Epidermal melanocyte (primary cell): ENCODE results near the gene ZNF318.

Source experiments
- DNase-seq: peaks from one replicate; pipeline ENCODE4 v3.0.0; 2011; ENCODE audit warnings: low spot score; ENCODE audit not compliant: insufficient read length

Gene ZNF318

GRCh38 chr6:43302126-43302525, 67.3 kb downstream of the ZNF318 start:
- no peak for DNase-seq

GRCh38 chr6:43301081-43301870, 68.2 kb downstream of the ZNF318 start:
- DNase-seq = no peak

- DNase-seq = no peak
These were observed 69.8 kb downstream of the ZNF318 start for GRCh38 chr6:43299338-43300293.

DNA sequence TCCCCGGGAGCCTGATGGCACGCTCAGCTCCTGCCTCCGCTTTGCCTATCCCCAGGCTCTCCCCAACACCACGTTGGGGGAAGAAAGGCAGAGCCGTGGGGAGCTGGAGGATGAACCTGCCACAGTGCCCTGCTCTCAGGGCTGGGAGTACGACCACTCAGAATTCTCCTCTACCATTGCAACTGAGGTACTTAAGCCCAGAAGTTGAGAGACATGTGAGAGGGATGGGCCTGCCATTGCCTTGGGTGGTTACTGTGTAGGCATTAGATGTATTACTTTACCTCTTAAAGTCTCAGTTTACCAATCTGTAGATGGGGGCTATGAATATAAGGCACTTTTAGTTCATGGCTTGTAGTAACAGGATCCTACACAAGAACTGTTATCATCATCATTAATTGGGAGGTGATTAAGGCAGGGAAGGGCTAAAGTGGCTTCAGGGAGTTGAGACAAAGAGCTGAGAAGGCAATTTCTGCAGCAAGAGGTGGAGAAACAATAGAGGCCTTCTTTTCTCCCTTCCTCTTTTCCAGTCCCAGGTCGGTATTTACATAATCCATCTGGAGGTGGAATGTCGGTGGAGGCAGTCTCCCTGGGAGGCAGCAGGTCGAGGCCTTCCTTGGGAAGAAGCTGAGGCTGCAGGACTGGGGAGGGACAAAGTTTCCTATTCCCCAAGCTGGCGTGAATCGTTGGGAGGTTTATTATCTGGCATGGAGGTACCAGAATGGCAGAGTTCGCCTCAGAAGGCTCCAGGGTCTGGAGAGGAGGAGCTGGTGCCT, 70.7 kb downstream of the ZNF318 start:
- DNase-seq = no peak

DNA sequence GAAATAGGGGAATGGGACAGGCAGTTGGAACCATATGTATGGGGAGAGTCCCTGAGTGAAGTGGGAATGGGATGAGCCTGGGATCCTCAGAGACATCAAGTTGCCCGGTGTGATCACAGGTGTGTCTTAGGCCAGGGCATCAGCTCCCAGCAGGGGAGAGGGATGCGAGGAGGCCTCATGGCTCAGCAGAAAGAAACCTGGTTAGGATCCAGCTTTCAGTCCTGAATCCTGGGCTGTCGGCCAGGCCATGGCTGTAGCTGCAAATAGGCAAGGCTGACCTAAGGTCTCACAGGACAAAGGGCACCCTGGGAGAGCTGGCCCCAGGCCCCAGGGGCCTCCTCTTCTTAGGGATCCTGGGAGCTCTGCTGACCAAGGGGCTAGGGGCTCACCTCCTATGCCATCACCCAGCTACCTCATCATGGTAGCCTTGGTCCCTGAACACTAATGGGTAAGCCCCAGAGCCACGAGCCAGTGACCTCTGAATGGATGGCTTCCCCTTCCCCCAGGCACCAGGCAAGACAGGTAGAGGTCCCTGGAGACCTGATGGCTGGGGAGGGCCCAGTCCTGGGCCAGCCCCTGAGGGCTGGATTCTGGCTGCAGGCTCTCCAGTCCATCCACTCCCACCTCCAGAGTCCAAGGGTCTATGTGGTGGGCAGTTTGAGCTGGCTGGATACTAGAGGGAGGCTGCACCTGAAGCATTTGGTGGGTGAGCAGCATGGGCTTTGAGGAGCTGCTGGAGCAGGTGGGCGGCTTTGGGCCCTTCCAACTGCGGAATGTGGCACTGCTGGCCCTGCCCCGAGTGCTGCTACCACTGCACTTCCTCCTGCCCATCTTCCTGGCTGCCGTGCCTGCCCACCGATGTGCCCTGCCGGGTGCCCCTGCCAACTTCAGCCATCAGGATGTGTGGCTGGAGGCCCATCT, 71.5 kb downstream of the ZNF318 start, which contains the start of gene SLC22A7:
Gene SLC22A7, plus strand, starts transcription at position 617 of the 921 bp plus-strand sequence. Its CDS starts 99 bp downstream, at position 716.
- no peak for DNase-seq

DNA sequence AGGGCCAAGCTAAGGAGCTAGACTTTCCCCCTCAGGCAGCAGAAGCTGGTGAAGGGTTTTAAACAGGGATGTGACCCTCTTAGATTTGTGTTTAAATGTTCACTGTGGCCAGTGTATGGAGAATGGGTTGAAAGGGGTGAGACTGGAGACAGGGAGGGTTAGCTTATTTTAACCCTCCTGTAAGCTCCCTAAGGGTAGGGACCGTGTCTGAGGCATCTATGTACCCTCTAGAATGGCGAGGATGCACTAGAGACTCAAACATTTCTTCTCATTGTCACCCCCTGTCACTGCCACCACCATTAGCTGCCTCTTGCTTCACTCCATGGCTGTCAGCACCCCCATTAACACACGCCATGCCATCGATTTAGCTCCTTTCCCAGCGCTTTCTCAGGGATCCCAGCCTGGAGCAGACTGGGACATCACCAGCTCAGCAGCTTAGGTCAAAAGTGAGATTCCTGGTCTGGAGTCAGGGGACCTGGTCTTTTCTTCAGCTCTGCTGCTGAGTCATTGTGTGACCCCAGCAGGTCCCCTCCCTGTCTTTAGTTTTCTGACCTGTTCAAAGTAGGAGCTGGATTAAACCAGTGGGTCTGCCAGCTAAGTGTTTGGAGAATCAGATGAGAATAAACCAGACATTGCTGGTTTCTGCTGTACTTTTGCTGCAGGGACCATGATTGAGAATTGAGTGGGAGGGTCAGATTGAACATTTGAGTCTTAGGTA, 72.5 kb downstream of the ZNF318 start:
- no peak for DNase-seq

- DNase-seq = no peak
These were observed 74.0 kb downstream of the ZNF318 start for GRCh38 chr6:43295456-43295855.

- no peak for DNase-seq
These were observed 74.9 kb downstream of the ZNF318 start for GRCh38 chr6:43294536-43294935.

- no peak for DNase-seq
These were observed 75.7 kb downstream of the ZNF318 start for GRCh38 chr6:43293698-43294097.

- DNase-seq = no peak
These were observed 76.6 kb downstream of the ZNF318 start for GRCh38 chr6:43292763-43293318.

- no peak for DNase-seq
These were observed 77.1 kb downstream of the ZNF318 start for GRCh38 chr6:43292341-43292740.

- no peak for DNase-seq
These were observed 77.7 kb downstream of the ZNF318 start for GRCh38 chr6:43291708-43292107.

DNA sequence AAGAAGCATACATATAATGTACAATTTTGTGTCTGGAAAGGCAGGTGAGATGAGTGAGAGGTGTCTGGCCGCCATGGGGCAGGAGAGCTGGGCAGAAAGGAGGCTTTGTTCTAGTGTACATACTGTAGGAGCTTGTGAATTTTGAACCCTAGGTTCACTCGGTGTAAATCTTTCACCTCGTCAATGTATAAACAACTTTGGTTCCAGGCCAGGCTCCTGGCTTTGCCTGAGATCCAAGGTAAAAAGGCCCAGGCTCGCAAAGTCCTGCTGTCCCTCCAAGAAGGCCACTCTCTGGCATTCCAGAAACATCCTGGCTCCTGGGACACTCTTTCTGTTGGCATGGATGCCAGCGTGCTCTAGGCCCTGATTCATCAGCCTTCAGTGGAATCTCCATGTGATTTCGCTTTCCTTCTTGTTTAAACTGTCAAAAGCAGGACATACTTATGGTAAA, 78.5 kb downstream of the ZNF318 start:
- no peak for DNase-seq

DNA sequence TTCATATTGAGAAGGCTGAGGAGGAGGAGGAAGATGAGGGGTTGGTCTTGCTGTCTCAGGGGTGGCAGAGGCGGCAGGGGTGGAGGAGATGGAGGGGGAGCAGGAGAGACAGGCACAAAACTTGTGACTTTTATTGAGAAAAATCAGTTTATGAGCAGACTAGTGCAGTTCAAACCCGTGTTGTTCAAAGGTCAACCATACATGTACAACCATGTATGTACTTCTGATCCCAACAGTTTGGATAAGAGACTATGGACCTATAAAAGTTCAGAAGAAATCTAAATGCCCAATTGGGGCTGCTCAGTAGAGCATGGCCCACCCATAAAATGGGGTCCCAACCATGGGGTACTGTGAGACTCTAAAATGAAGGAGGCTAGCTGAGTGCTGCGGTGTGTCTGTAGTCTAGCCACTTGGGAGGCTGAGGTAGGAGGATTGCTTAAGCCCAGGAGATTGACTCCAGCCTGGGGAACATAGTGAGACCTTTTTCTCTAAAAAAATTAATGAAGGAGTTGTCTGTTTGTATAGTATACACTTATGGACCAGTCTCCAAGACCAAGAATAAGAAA, 79.0 kb downstream of the ZNF318 start:
- DNase-seq = no peak

DNA sequence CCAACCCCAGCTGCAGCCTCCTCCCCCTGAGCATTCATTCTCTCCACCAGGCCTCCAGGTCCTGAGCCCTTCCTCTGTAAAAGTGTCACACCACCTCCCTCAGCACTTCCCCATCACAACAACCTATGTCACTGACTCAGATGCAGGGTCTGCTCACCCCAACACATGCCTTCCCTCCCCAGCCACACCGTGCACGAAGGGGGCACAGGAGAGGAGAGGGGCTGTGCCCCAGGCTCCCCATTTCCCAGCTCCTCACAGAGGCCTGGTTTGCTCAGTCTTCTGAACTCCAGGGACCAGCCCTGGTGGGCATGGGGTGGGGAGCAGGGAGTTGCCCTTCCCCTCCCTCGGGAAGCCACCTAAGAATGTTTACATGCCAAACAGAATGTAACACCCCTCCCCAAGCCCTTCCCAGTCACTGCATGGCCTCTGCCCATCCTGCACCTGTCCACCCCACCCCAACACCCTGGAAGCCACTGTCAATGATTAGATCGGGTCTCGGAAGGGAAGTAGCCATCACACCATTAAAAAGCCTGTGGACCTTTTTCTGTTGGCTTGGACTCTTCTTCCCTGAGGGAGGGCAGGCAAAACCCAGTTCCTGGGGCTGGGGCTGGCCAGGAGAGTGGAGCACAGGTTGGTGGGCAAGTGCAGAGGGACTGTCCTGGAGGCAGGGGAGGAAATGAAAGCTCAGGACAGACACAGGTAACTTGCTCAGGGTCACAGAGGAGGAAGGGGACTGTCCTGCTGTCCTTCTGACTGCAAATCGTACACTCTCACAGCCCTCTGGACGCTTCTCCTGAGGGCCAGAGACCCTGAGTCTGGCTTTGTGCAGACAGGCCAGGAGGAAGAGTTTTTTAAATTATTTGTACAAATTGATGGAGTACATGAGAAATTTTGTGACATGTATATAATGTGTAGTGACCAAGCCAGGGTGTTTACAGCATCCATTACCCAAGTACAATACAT, 81.4 kb downstream of the ZNF318 start:
- no peak for DNase-seq

DNA sequence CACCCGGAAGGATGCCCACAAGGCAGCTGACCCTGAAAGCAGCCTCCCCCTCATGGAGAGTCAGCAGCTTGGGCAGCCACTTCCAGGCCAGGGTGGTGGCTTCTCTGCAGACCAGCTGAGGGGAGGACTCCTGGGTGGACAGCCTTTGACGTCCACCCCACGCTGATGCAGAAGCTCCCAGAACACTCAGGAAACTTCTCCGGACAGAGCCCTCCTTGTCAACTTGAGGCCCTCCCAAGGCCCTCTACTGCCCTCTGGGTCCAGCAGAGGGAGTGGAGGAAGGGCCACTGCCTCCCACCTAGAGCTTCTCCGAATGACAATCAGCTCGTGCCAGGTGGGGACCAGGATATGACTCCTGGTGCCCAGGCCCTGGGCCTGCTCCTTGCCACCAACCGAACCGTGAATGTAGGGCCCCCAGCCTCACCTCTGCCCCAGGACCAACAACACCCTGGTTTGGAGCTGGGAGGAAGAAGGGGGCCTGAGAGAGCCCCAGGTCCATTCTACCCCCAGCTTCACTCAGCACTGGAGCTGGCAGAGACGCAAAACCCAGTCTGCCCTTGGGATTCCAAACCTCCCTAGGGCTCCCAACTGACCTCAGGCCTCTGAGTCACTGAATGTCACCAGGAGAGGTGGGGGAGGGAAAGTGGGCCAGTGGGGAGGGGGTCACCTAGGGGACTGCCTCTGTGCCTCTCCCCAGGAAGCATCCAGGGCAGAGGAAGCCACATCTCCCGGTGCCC, 82.3 kb downstream of the ZNF318 start:
- no peak for DNase-seq

DNA sequence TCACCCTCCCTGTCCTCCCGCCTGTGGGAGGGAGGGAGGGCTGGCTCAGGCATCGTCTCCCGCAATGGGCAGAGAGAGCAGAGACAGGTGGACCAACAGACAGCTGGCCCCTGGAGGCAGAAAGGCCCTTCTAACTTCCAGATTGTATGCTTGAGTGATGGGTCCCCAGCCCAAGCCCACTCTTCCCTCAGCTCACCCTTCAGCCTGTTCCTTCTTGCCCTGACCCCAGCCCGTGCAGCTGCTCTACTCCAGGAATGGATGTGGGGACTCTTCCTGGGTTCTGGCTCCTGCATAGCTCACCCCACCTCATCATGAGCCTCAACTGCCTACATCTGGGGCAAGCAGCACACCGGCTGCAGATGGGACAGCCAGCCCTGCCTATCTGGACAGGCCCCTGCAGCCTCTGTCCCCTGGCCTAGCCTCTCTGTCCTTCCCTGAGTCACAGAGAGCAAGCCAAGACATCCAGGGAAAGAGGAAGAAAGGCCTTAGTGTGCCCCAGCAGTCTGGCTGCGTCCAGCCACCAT, 82.9 kb downstream of the ZNF318 start:
- DNase-seq = no peak
